ENCODE results near the gene STMND1. TPM values are rescaled to one million over a fixed set of nuclear protein-coding genes. Genes with fewer than 3 reads are reported as not detected.

Gene STMND1
- total and polyA plus RNA-seq, 10 donors, result not detected

DNA sequence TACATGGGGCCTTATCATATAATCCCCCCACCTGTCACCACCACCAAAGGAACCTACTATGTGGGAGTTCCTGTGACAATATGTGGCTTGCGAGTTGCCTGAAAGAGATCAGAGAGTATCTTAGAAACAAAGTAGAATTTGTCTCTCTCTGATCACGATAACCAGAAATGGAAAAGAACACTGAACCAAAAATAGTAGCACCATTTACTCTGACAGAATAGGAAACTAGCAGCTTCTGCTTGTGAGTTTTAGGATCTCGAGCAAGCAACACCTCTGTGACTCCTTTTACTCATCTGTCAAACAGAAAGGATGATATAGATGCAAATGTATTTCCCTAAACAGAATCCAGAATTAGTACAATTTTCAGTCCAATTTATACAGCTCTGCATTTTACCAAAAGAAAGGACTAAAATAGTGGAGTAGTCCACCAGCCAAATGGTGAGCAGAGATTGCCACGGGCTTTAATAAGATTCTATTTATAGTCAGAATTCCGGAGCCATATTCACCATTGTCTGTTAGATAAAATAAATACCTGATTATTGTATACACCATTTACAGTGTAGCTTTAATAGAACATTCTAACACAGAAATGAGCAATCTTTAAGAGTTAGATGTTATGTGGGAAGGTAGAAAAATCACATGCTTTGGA lies 19.9 kb upstream of the STMND1 start:
- no peaks in the 10 kb centered on the region for H3K4me1 ChIP-seq
- no peaks in the 10 kb centered on the region for H3K36me3 ChIP-seq
- intact Hi-C loops (cut with DNase I; ENCODE audit: low total_unique reads), result no loop called here
- H3K27ac ChIP-seq, result no peak overlapping the region
- peaks cover 0 to 4% (median 0%) of the 10 kb centered on the region in 7 donors for H3K27me3 ChIP-seq (replicated peaks in 1 of 7)
- no peak for DNase-seq
- no peak for TF ChIP-seq POLR2A (IDR thresholded peaks at IDR 0.05)
- TF ChIP-seq CTCF (IDR thresholded peaks at IDR 0.05 in 8 of 11, conservative IDR thresholded peaks at IDR 0.05 in 3 of 11), result no peak
- TF ChIP-seq POLR2AphosphoS5 (IDR thresholded peaks at IDR 0.05), result no peak
- no peaks in the 10 kb centered on the region for H3K9me3 ChIP-seq
- WGBS, 5 donors, result 68 to 76% (median 71%) methylated on average over 5 of the region's 5 CpGs
- no peak overlapping the region for H3K4me3 ChIP-seq

GRCh38 chr6:17083397-17083796 lies 18.5 kb upstream of the STMND1 start:
- WGBS, 5 donors, result 77 to 91% (median 83%) methylated on average over 3 of the region's 3 CpGs
- Histone ChIP-seq H3K4me1 (no peaks in the 10 kb centered on the region), H3K4me3 (no peak overlapping the region), H3K27me3 (replicated peaks in 1 of 7) (peaks cover 0 to 4% (median 0%) of the 10 kb centered on the region in 7 donors), H3K36me3 (no peaks in the 10 kb centered on the region), H3K27ac (no peak overlapping the region), H3K9me3 (no peaks in the 10 kb centered on the region)
- TF ChIP-seq POLR2AphosphoS5 (IDR thresholded peaks at IDR 0.05), result no peak
- no peak for TF ChIP-seq POLR2A (IDR thresholded peaks at IDR 0.05)
- TF ChIP-seq CTCF (IDR thresholded peaks at IDR 0.05 in 8 of 11, conservative IDR thresholded peaks at IDR 0.05 in 3 of 11), result no peak
- no peak for DNase-seq
- intact Hi-C loops (cut with DNase I; ENCODE audit: low total_unique reads), result no loop called here

DNA sequence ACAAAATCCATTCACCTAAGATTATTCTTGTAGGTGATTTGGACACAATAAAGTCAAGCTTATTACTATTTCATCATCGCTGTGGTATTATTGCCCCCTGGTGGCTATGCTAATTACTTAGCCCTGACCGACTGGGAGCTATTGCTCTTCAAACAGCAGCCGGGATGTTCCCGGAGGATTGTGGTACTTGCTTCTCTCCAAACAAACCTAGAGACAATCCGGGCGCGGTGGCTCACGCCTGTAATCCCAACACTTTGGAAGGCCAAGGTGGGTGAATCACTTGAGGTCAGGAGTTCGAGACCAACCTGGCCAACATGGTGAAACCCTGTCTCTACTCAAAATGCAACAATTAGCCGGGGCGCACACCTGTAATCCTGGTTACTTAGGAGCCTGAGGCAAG lies 15.4 kb upstream of the STMND1 start:
- Histone ChIP-seq H3K27ac (no peak overlapping the region), H3K27me3 (replicated peaks in 1 of 7) (peaks cover 0 to 4% (median 0%) of the 10 kb centered on the region in 7 donors), H3K9me3 (peaks cover 0 to 12% (median 4%) of the 10 kb centered on the region in 8 donors), H3K4me3 (no peak overlapping the region), H3K4me1 (no peaks in the 10 kb centered on the region), H3K36me3 (no peaks in the 10 kb centered on the region)
- intact Hi-C loops (cut with DNase I; ENCODE audit: low total_unique reads), result no loop called here
- peak in 8 of 11 experiments; percentile 26 to 65 (median 50) for TF ChIP-seq CTCF (IDR thresholded peaks at IDR 0.05 in 8 of 11, conservative IDR thresholded peaks at IDR 0.05 in 3 of 11)
- no peak for TF ChIP-seq POLR2AphosphoS5 (IDR thresholded peaks at IDR 0.05)
- no peak for TF ChIP-seq POLR2A (IDR thresholded peaks at IDR 0.05)
- WGBS, 5 donors, result 32 to 58% (median 50%) methylated on average over 11 of the region's 11 CpGs
- DNase-seq, result no peak

- 81 to 95% (median 93%) methylated on average over 4 of the region's 4 CpGs for WGBS, 5 donors
- no peak overlapping the region for H3K4me3 ChIP-seq
- intact Hi-C loops (cut with DNase I; ENCODE audit: low total_unique reads), result no loop called here
- TF ChIP-seq CTCF (IDR thresholded peaks at IDR 0.05 in 8 of 11, conservative IDR thresholded peaks at IDR 0.05 in 3 of 11) (no peak), POLR2AphosphoS5 (IDR thresholded peaks at IDR 0.05) (no peak), POLR2A (IDR thresholded peaks at IDR 0.05) (no peak)
- no peaks in the 10 kb centered on the region for H3K36me3 ChIP-seq
- H3K9me3 ChIP-seq, result peaks cover 0 to 12% (median 4%) of the 10 kb centered on the region in 8 donors
- H3K27ac ChIP-seq, result no peak overlapping the region
- DNase-seq, result no peak
- peaks cover 0 to 4% (median 0%) of the 10 kb centered on the region in 7 donors for H3K27me3 ChIP-seq (replicated peaks in 1 of 7)
- H3K4me1 ChIP-seq, result no peaks in the 10 kb centered on the region
Measured at GRCh38 chr6:17088091-17088611, 13.7 kb upstream of the STMND1 start.
